NCI-H2196 (cell line): ENCODE data around the gene ANKRD65.
"Not testable (repeated sequence)": the region's sequence is repeated elsewhere in the genome, so short reads cannot be mapped to it uniquely, and the experiment has no call there.

Experiments used
- DNase-seq: peaks from one replicate; lab custom pipeline; 2025; ENCODE audit not compliant: unreplicated experiment; lab: John Stamatoyannopoulos, UW

Gene ANKRD65

GRCh38 chr1:1421147-1421906, at the start of gene ANKRD65:
ANKRD65 (minus strand) TSS chr1:1421276; CDS start chr1:1421005, 271 bp downstream.
- DNase-seq = peak; percentile 80

DNA sequence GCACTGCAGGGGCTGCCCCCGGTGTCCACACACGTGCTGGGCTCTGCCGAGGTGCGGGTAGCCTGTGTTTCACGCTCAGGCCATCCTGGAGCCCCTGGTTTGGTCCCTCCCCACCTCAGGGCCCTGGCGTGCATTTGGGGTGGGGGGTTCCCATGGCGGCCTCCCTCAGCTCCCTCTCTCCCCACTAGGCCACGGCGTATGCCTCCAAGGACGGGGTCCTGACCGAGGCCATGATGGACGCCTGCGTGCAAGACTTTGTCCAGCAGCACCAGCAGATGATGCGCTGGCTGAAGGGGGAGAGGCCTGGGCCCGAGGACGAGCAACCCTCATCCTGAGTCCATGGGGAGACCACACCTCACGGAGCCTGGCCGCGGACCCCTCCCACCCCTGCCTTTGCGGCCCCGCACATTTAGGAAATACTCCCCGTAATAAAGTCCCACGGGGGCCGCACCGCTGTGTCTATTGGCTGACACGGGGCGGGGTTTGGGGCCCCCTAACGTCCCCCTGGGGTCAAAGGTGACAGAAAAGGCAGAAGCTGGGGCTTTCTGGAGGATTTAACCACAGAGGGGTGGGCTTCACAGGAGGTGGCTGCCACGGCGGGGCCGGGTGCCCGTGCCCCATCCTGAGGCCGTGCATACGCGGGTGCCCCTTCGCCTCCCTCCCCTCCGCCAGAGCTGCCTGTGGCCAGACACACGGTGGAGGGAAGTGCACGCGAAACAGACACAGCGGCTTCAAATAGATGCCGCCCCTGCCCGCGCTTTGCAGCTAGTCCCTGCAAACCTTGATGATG, 47.3 kb upstream of the ANKRD65 start:
- DNase-seq = not testable (repeated sequence)

DNA sequence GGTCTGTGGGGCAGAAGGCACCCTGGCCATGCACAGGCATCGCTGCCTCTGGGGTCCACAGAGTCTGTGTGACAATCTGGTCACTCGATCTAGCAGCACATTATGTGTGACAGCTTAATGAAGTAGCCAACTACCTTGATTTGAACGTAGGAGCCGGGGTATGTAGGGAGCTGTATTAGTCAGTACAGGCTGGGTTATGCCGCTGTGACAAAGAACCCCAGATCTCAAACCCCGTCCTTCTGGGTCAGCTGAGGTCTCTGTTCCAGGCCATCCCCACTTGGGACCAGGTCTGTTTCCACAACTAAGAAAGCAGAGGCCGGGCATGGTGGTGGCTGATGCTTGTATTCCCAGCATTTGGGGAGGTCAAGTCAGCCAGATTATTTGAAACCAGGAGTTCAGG, 42.2 kb upstream of the ANKRD65 start:
- no peak for DNase-seq

DNA sequence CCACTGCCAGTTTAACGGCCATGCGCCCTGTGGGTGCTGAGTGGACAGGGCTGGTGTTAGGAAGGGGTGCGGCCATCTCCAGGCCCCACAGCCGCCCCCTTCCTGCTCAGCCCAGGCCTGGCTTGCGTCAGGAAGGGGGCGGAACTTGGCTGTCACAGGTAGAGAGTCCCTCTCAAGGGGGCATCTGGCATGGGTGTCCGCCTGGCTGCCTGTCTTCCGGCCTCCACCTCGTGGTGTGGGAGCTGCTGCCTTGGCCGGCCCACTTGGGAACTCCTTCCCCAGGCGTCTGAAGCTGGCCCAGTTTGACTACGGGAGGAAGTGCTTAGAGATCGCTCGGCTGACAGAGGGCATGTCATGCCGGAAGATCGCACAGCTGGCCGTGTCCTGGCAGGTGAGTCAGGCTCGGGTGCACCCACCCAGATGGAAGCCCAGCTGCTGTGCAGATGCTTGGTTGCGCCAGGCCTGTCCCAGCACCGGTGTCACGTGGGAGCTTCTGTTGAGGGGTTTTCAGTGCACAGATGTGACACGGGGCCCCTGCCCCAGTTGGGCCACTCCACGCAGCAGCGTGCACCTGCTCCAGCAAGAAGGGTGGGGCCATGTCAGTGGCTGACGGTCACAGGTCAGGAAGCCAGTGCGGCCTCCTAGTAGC, 41.4 kb upstream of the ANKRD65 start:
- peak; percentile 95 for DNase-seq

DNA sequence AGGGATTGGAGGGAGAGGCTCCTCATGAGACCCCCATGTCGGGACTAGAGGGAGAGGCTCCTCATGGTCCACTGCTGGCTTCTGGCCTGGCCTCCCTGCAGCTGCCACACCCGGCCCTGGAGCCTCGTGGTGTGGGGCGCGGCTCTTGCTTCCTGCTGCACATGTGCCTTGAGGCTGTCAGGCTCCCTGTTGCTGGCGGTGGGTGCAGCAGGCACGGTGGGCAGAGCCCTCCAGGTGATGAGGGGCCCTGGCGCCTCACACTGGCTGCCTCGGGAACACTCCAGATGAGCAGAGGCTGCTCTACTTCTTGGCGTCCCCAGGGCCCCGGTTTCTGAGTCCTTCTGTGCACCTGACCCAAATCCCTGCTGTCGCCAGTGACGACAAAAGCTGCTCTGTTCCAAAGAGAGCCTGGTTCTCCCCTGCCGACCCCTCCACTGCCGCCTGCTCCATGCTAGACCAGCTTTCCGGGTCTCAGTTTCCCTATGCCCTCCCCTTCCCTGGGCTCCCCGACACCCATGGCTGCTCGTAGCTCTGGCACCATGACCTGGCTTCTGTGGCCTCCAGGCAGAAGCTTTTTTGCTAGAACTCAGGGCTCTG, 40.7 kb upstream of the ANKRD65 start:
- peak; percentile 46 for DNase-seq

GRCh38 chr1:1460540-1461130, 39.6 kb upstream of the ANKRD65 start:
- no peak for DNase-seq

- DNase-seq = not testable (repeated sequence)
These were observed 38.6 kb upstream of the ANKRD65 start for GRCh38 chr1:1459711-1460110.

- not testable (repeated sequence) for DNase-seq
These were observed 38.1 kb upstream of the ANKRD65 start for GRCh38 chr1:1459156-1459555.

- not testable (repeated sequence) for DNase-seq
These were observed 35.7 kb upstream of the ANKRD65 start for GRCh38 chr1:1456683-1457255.

- DNase-seq = not testable (repeated sequence)
These were observed 34.9 kb upstream of the ANKRD65 start for GRCh38 chr1:1455934-1456333.

DNA sequence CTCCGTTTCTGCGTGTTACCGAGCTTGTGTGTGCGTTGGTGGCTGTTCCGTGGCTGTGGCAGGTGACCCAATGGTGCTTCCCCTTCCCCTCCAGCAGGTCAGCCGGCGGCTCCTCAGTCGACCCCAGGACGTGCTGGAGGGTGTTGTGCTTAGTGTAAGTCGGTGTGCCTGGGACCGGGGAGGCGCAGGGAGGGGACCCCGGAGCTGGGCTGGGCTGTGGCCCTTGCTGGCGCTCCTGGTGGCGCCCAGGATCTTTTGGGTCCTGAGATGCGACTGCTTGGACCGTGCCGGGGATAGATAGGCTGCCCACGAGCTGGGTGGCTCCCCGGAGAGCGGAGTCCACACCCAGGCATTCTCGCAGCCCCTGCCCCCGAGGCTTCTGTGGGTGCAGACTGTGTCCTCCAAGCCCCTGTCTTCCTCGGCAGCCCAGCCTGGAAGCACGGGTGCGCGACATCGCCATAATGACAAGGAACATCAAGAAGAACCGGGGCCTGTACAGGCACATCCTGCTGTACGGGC, 34.3 kb upstream of the ANKRD65 start:
- no peak for DNase-seq

- DNase-seq = not testable (repeated sequence)
These were observed 33.4 kb upstream of the ANKRD65 start for GRCh38 chr1:1454286-1455056.

- DNase-seq = no peak
These were observed 31.8 kb upstream of the ANKRD65 start for GRCh38 chr1:1452882-1453281.

GRCh38 chr1:1452365-1452739, 31.3 kb upstream of the ANKRD65 start:
- peak; percentile 15 for DNase-seq

DNA sequence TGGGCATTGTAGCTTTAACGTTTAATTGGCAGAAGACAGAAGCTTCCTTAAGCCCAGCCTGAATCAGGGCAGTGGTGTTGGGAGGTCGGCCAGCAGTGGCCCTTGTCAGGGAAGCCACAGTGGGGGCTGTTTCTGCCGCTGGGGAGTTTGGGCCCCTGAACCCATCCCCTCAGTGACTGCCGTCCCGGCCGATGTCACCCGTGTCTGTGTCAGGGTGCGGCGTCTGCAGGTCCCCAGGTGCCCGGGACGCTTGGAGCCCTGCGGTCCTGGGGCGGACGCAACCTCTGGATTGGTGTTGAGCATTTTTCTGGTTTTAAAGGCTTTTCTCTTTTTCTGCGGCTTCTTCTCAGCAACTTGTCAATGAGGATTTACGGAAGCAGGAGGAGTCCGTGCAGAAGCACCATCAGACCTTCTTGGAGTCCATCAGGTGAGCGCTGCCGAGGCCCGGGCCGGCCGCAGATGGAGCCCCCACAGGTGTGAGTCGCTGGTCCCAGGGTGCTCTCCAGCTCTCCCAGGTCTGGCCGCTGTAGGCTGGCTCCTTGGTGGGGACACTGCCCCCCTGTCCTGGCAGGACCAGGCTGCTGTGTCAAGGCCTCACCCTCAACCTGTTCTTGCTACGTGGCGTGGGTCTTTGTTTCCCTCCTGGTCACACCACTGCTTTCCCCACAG, 30.8 kb upstream of the ANKRD65 start:
- DNase-seq = no peak

GRCh38 chr1:1450616-1451015, 29.5 kb upstream of the ANKRD65 start:
- not testable (repeated sequence) for DNase-seq

GRCh38 chr1:1449099-1449739, 28.1 kb upstream of the ANKRD65 start, which contains the start of gene ATAD3C:
ATAD3C (plus strand) TSS chr1:1449689; CDS start chr1:1450684, 995 bp downstream.
- DNase-seq = no peak

- not testable (repeated sequence) for DNase-seq
These were observed 25.6 kb upstream of the ANKRD65 start for GRCh38 chr1:1446631-1447030.
